LNCaP clone FGC (cell line): ENCODE data around the gene PPDPF.

Experiments
- DNase-seq: peaks from one replicate; pipeline ENCODE4 v3.0.0-alpha.2; 2011; ENCODE audit warnings: low read depth
- H3K4me3 ChIP-seq: 2 replicates; pipeline ENCODE4 v1.5.1; 2011; ENCODE audit warnings: mild to moderate bottlenecking, low read depth, low read length, control low read depth
- TF ChIP-seq, protein P1 (sequence below): IDR thresholded peaks from 2 replicates; pipeline ENCODE4 v1.5.1; 2012; ENCODE audit warnings: mild to moderate bottlenecking; ENCODE audit not compliant: control insufficient read depth, insufficient read depth; ENCODE audit errors: extremely low read depth

PPDPF gene

DNA sequence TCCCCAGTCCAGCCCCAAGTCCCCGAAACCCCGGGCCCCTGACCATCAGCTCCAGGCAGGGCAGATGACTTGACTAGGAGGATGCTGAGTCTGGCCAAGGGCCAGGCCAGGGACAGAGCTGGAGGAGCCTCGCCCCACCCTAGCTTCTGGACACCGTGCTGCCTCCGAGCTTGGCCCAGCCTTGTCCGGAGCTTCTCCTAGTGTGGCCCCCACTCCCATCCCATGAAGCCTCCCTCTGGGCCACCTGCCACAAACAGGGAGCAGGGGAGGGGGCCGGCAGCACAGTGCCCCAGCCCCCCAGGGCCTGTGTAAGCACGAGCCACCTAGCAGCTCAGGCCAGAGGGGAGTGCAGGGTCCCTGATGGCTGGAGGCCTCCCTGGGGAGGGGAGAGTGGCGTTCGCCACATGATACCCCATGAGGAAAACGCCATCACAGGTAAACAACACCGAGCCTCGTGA is 27.0 kb upstream of the PPDPF start:
- TF ChIP-seq, protein P1, sequence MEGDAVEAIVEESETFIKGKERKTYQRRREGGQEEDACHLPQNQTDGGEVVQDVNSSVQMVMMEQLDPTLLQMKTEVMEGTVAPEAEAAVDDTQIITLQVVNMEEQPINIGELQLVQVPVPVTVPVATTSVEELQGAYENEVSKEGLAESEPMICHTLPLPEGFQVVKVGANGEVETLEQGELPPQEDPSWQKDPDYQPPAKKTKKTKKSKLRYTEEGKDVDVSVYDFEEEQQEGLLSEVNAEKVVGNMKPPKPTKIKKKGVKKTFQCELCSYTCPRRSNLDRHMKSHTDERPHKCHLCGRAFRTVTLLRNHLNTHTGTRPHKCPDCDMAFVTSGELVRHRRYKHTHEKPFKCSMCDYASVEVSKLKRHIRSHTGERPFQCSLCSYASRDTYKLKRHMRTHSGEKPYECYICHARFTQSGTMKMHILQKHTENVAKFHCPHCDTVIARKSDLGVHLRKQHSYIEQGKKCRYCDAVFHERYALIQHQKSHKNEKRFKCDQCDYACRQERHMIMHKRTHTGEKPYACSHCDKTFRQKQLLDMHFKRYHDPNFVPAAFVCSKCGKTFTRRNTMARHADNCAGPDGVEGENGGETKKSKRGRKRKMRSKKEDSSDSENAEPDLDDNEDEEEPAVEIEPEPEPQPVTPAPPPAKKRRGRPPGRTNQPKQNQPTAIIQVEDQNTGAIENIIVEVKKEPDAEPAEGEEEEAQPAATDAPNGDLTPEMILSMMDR: no peak
- no peak overlapping the region for H3K4me3 ChIP-seq
- no peak for DNase-seq

DNA sequence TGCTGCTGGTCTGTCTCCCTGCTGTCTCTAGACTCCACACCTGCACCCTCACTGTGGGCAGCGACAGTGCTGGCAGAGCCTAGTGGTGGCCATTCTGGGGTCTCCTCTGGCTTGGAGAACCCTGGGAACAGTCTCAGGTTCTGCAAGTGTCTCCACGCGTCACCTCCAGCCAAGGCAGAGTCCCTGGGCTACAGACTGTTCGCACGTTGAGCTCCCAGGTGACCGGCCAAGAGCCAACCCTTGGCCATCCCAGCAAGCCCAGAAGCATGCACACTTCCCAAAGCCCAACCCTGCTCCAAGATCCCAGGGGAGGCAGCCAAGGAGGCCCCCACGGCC is 26.5 kb upstream of the PPDPF start:
- DNase-seq: no peak
- TF ChIP-seq, protein P1: no peak
- no peak overlapping the region for H3K4me3 ChIP-seq

DNA sequence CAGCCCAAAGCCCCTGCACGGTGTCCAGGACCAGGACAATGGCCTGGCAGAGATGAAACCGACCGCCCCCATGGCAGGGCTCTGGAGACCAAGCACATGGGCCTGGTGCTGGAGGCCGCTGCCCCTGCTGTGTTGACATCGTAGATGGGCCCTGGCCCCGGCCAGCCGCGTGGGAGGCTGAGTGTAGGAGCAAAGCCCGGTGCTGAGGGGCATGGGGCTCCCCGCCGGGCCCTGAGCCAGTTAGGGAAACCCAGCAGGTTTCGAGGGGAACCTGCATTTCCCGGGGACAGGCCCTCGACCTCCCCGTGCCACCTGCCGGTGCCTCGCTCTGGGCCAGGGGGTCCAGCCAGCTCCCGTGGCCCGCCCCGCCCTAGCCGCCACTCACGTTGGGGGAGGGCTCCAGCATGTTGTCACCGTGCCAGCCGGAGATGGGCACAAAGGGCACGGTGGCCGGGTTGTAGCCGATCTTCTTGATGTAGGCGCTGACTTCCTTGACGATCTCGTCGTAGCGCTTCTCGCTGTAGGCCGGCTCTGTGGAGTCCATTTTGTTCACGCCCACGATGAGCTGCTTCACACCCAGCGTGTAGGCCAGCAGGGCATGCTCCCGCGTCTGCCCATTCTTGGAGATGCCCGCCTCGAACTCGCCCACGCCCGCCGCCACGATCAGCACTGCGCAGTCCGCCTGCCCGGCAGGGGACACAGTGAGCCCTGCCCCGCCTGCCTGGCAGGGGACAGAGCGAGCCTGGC is 26.0 kb upstream of the PPDPF start:
- no peak for DNase-seq
- TF ChIP-seq, protein P1: no peak
- H3K4me3 ChIP-seq: no peak overlapping the region

DNA sequence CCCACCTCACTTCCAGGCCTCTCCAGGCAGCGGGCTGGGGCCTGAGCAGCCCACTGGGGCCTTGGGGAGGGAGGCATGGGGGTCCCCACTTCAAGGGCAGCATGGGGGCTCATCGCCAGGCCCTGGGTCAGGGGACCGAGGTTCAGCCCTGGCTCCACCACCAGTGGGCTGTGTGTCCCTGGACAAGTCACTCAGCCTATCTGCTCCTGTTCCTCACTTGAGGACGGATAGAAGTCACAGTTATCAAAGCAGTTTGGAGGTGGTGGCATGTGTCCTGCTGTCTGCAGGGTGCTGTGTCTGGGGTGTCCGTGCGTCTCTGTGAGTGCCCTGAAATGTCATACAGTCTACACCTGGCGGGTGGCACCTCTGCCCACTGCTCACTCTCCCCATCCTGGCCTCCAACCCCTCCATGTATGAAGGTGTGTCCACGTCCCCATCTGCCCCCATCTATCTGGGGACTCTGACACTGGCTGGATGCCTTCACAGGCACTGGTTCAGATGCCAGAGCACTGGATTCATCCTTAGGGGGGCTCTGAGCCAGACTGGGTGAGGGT is 25.3 kb upstream of the PPDPF start:
- DNase-seq: no peak
- TF ChIP-seq, protein P1: no peak
- H3K4me3 ChIP-seq: no peak overlapping the region

DNA sequence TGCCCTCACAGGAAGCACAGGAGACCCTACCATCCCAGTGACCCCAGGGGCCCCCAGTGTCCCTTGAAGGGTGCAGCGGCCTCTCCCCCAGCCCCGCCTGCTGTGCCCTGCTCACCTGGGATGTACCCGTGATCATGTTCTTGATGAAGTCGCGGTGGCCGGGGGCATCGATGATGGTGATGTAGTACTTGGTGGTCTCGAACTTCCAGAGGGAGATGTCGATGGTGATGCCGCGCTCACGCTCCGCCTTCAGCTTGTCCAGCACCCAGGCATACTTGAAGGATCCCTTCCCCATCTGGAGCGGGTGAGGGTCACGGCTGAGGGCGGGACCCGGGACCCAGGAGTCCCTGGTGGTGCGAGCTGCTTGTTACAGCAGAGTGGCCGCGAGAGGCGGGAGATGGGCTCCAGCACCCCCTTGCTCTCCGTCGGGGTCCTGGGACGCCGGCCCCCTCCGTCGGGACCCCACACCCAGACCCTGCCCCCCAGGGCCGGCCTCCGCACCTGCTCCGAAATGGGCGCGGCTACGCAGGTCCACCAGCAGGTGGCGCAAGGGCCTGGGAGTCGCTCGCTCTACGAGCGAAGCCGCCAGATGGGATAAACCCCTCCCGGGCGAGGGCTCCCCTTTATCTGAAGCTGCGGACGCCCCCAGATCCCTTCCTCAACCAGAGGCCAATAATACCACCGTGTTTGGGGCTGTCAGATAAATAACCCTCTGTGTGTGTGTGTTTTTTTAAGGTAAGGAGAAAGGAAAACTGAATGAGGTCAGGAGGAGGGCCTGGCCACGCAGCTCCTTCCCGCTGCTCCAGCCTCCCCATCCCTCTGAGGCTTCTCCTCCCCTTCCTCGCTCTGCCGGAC is 24.6 kb upstream of the PPDPF start:
- H3K4me3 ChIP-seq: peak overlapping the region; percentile 91
- no peak for DNase-seq
- TF ChIP-seq, protein P1: peak; percentile 89

DNA sequence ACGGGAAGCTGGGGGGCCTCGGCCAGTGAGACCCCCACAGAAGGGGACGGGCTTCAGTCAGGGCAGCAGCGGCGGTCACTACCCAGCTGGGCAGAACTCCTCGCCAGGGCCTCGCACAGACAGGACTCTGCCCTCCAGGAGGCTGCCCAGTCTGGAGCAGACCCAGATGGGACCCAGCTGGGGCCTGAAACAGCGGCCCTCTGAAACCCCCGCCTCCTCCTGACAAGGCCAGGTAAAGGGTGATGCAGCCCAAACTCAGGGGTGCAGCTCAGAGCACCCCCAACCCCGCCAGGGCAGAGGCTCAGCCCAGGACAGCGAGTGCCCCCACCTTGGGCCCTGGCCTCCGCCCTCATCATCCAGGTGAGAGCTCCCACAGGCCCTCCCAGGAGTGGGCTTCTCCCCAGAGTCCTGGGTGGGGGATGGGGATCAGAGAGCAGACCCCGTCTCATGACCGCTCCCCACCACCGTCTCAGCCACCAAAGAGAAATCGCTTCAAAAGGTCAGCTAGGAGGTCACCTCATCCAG is 23.9 kb upstream of the PPDPF start:
- H3K4me3 ChIP-seq: peak overlapping the region; percentile 91
- TF ChIP-seq, protein P1: no peak

More for the DNA sequence above, 23.9 kb upstream of the PPDPF start:
- DNase-seq: no peak
